ENCODE results near the gene FBLN5.

The FBLN5 gene
- total RNA-seq, result 0 to 1.5 (median 0.22) reads per million in 18 experiments

- peak; percentile 3 to 24 for DNase-seq
These were observed at the start of gene FBLN5 for GRCh38 chr14:91947475-91948184. Gene FBLN5 (minus strand): TSS chr14:91947694. CDS start chr14:91947229, 465 bp downstream.

GRCh38 chr14:91996948-91997371 lies 49.5 kb upstream of the FBLN5 start:
- DNase-seq, result peak; percentile 37 to 39

GRCh38 chr14:91987192-91987591 lies 39.7 kb upstream of the FBLN5 start:
- no peak for DNase-seq

GRCh38 chr14:91985521-91986255 lies 38.2 kb upstream of the FBLN5 start:
- peak; percentile 4 to 26 for DNase-seq

GRCh38 chr14:91985008-91985407 lies 37.5 kb upstream of the FBLN5 start:
- no peak for DNase-seq

GRCh38 chr14:91983588-91983987 lies 36.1 kb upstream of the FBLN5 start:
- DNase-seq, result no peak

GRCh38 chr14:91980157-91980556 lies 32.7 kb upstream of the FBLN5 start:
- peak; percentile 78 to 80 for DNase-seq

- no peak for DNase-seq
These were observed 30.4 kb upstream of the FBLN5 start for GRCh38 chr14:91977884-91978283.

- no peak for DNase-seq
These were observed 28.3 kb upstream of the FBLN5 start for GRCh38 chr14:91975763-91976162.

- DNase-seq, result no peak
These were observed 23.8 kb upstream of the FBLN5 start for GRCh38 chr14:91971188-91971778.

GRCh38 chr14:91968280-91968679 lies 20.8 kb upstream of the FBLN5 start:
- DNase-seq, result no peak

- DNase-seq, result no peak
These were observed 17.2 kb upstream of the FBLN5 start for GRCh38 chr14:91964724-91965123.

GRCh38 chr14:91964011-91964410 lies 16.5 kb upstream of the FBLN5 start:
- no peak for DNase-seq

- no peak for DNase-seq
These were observed 16.0 kb upstream of the FBLN5 start for GRCh38 chr14:91963465-91963864.

- DNase-seq, result no peak
These were observed 14.1 kb upstream of the FBLN5 start for GRCh38 chr14:91961297-91962220.

GRCh38 chr14:91957876-91958313 lies 10.4 kb upstream of the FBLN5 start:
- DNase-seq, result no peak

GRCh38 chr14:91956616-91957015 lies 9.1 kb upstream of the FBLN5 start:
- DNase-seq, result no peak

GRCh38 chr14:91955168-91955567 lies 7.7 kb upstream of the FBLN5 start:
- DNase-seq, result no peak

GRCh38 chr14:91953170-91953985 lies 5.9 kb upstream of the FBLN5 start:
- DNase-seq, result no peak

GRCh38 chr14:91946622-91947474 lies 646 bp downstream of the FBLN5 start:
- DNase-seq, result peak in 1 of 2 donors; percentile 8
